Measurements from ENCODE around the gene SLC27A1. TPM values are rescaled to one million over a fixed set of nuclear protein-coding genes. Genes with fewer than 3 reads are reported as not detected.
"Not testable (repeated sequence)": the region's sequence is repeated elsewhere in the genome, so short reads cannot be mapped to it uniquely, and the experiment has no call there.

The SLC27A1 gene
- total RNA-seq, 1 donor from 2014 or later, result 19.4 TPM

DNA sequence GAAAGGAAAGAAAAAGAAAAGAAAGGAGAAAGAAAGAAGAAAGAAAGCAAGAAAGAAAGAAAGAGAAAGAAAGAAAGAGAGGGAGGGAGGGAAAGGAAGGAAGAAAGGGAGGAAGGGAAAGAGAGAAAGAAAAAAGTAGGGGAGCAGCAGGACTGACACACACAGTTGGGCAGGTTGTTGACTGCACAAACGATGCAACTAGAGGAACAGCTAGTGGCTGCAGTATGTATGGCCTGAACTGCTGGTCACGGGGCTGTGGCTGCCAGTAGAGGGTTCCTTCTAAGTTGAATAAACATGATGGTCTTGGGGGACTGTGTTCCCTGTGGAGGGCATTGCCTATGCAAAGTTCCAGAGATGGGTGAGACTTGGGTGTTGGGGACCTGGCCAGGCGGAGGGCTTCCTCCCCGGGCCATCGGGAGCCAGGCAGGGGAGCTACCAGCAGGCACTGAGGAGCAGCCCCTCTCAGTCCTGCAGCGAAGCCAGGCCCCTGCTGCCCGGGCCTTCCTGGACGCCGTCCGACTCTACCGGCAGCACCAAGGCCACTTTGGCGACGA, 68.4 kb downstream of the SLC27A1 start:
- DNase-seq (ENCODE audit: low read depth), result no peak

DNA sequence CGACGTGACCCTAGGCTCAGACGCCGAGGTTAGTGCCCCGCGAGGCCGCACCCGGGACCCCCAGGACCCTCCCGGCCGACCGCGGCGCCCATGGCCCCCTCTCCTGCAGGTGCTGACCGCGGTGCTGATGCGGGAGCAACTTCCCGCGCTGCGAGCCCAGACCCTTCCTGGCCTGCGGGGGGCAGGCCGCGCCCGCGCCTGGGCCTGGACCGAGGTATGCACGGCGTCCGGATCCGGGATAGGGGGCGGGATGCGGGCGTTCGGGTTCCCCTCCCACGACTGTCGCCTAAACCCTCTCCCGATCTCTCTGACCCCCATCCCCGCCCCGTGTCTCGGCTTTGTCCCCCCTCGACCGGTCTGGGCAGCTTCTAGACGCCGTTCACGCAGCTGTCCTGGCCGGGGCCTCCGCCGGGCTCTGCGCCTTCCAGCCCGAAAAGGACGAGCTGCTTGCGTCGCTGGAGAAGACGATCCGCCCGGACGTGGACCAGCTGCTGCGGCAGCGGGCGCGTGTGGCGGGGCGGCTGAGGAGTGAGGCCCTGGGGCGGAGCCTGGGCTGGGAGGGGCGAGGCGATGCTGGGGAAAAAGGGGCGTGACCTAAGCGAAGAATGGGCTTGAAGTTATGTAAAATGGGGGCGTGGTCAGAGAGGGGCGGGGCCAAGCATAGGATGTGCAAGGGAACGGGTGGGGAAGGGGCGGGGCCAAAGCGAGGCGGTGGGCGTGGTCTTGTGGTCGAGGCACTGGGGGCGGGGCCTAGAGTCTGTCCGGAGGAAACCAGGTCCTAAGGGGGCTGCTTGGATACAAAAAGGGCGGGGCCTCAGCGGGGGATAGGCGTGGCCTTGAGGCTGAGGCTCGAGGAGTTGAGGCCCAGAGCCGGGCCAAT, 69.2 kb downstream of the SLC27A1 start:
- DNase-seq (ENCODE audit: low read depth), result peak; percentile 71

DNA sequence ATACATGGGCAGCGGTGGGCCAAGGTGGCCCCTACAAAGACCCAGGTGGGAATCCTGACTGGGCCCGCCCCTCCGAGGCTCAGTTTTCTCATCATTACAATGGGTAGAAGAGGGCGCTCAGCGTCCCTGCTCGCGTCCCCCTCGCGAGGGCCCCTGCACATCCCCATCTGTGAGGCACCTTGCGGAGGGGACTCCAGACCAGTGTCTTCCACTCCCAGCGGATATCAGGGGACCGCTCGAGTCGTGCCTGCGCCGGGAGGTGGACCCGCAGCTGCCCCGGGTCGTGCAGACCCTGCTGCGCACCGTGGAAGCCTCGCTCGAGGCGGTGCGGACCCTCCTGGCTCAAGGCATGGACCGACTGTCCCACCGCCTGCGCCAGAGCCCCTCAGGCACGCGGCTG, 69.8 kb downstream of the SLC27A1 start:
- DNase-seq (ENCODE audit: low read depth), result no peak

DNA sequence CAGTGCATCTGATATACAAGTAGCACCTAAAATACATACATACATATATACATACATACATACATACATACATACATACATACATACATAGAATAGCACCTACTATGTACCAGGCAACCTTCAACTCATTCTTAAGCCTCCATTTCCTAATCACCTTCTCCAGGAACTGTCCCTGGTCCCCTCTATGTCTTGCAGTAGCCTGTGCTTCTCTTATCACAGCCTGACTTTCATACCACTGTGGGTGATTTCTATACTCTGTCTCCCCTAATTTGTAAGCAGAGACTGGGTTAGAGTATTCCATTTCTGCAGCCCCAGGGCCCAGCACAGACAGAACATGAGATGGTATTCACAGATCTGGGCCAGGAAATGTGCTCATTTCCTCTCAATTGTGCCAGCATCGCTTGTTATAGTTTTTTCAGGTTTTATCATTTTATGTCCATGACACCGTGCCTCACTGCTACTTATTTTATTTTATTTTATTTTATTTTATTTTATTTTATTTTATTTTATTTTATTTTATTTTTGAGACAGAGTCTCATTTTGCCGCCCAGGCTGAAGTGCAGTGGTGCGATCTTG, 70.9 kb downstream of the SLC27A1 start:
- no peak for DNase-seq (ENCODE audit: low read depth)

DNA sequence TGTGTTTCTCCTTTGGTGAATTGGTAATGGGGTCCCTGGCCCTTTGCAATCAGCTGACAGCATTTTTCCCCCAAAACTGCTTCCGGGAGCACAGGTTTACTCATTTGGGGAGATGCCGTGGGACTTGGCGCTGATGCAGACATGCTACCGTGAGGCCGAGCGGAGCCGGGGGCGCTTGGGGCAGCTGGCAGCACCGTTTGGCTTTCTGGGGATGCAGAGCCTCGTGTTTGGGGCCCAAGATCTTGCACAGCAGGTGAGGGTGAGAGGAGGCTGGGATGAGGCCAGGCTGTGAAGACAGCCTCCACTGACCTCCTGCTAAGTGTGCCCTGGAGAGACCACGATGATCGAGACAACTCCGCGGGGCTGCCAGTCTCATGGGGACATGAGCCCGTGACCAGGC, 71.7 kb downstream of the SLC27A1 start:
- no peak for DNase-seq (ENCODE audit: low read depth)

DNA sequence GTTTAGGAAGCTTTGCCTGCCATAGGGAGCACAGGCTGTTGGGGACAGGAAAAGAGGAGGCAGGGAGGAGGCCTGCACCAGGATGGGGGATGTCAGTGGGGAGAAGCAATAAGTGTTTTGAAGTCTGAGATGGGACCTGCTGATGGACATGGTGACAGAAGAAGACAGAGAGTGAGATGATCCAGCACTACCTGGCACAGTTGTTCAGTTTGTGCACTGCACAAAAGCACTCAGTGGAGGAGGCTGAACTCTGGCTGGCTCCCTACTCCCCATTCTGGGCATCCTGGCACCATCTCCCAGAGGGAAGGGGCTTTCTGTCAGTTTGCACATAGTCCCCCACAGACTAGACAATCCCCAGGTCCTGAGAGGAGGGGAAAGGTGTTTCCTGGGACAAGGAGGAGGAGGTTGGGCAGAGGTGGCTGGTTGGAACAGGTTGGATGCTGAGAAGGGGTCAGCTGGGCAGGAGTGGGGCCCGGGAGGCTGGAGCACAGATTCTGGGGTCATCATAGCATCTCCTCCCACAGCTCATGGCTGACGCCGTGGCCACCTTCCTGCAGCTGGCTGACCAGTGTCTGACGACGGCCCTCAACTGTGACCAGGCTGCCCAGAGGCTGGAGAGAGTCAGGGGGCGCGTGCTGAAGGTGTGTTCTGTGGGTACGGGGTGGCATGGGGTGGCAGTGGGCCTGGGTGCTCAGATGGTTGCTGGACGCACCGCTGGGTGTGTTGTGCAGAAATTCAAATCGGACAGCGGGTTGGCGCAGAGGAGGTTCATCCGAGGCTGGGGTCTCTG, 72.7 kb downstream of the SLC27A1 start:
- DNase-seq (ENCODE audit: low read depth), result no peak

DNA sequence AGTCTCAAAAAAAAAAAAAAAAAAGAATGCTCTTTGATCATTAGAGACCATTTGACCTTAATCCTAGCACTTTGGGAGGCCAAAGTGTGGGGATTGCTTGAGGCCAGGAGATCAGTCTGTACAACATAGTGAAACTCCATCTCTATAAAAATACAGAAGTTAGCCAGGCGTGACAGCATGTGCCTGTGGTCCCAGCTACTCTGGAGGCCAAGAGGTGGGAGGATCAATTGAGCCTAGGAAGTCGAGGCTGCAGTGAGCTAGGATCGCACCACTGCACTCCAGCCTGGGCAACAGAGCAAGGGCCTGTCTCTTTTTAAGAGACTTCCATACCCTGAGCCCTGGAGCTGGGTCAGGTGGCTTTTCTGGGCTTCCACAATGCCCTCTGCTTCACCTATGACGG, 73.7 kb downstream of the SLC27A1 start:
- no peak for DNase-seq (ENCODE audit: low read depth)

DNA sequence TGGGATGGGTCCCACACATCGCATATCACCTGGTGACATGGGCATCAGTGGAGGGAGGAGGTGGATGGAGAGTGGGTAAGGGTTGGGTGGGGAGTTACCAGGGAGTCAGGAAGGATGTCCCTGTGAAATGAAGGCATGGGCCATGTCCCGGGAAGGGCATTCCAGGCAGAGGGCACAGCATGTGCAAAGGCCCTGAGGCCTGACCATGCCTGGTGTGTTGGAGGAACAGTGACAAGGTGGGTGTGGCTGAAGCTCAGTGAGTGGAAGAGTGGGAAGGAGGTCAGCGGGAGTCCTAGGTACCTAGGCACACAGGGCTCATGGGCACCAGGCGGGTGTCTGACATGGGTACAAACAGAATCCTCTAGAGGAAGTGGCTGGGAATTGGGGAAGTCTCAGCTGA, 74.1 kb downstream of the SLC27A1 start:
- DNase-seq (ENCODE audit: low read depth), result no peak

DNA sequence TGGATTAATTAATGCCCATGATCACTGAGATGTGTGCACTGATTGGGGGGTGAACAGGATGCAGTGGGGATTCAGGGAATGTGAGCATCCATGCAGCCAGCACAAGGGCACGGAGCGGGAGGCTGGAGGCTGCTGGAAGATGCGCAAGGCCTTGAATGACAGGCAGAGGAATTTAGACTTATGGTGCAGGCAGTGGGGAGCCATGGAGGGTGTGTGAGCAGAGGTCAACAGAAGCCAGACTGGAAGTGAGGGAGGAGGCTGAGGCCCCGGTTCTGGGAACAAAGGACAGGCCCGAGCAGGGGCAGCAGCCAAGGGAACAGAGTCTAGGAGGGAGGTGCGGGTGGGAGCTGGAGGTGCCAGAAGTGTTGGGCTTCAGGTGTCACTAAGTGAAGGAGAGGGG, 77.8 kb downstream of the SLC27A1 start:
- DNase-seq (ENCODE audit: low read depth), result no peak

DNA sequence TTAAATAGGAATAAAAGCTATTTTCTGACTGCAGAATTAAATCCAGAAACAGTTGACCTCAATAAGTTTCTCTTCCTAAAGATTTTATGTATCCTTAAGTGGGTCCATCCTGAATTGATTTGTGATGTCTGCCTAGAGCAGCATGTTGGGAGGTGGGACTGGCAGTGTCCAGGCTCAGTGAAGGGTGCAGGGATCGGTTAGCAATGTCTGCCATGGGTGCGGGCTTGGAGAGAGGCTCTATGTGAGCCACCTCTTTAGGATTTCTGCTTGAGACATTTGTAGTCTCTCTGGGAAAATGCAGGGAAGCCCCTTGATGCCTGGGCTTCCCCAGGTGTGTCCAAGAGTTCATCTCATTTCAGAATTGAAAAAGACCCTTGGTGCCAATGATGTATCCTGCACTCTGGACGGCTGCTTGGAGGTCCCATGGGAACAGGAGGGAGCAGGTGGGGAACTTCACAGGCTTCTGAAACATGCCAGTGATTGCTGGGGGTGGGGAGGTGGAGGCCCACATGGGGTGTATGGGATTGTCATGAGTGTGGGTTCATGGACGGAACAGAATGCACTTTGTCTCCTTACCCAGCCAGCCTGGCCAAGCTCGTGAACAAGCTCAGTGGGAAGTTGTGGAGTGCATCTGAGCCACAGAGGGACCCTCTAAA, 78.9 kb downstream of the SLC27A1 start:
- DNase-seq (ENCODE audit: low read depth), result no peak

DNA sequence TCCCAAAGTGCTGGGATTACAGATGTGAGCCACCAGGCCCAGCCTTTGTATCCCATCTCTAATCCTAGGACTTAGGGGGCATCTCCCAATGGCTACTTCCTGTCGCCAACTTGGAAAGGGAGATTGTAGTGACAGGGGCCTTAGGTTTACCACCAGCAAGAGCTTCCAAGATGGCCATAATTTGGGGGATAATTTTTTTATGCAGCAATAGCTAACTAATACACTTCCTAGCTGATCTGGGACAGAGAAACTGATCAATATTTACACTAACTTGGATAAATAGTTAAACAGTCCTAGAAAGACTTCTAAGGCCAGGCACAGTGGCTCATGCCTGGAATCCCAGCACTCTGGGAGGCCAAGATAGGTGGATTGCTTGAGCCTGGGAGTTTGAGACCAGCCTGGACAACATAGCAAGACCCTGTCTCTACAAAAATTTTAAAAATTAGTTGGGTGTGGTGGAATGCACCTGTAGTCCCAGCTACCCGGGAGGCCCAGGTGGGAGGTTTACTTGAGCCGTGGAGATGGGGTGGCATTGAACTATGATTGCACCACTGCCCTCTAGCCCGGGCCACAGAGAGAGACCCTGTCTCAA, 79.8 kb downstream of the SLC27A1 start:
- no peak for DNase-seq (ENCODE audit: low read depth)

DNA sequence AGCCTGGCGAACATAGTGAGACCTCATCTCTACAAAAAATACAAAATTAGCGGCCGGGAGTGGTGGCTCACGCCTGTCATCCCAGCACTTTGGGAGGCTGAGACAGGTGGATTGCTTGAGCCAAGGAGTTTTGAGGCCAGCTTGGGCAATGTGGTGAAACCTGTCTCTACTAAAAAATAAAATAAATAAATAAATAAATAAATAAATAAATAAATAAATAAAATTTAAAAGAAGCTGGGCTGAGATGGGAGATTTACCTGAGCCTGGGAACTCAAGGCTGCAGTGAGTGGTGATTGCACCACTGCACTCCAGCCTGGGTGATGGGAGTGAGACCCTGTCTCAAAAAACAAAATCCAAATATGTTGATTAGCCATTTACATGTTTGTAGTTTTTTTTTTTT, 82.4 kb downstream of the SLC27A1 start:
- DNase-seq (ENCODE audit: low read depth), result not testable (repeated sequence)

DNA sequence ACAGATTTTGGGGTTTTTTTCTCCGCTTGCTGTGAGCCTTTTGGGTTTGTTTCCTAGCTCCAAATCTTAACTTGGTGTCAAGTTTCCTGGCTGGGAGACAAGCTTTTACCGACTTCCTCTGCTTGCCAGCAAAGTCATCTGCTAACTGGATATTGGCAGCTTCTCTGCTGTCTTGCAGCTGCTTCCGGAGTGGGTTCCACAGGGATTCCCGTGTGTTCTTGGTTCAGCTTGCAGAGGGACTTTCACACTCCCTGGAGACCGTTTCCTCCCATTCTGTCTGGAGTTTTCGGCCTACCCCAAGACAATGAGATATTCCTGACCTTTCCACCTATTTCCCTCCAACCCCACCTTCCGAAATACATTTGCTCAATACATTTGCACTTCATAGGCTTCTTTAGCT, 82.9 kb downstream of the SLC27A1 start:
- peak; percentile 40 for DNase-seq (ENCODE audit: low read depth)

- DNase-seq (ENCODE audit: low read depth), result no peak
These were observed 84.7 kb downstream of the SLC27A1 start for GRCh38 chr19:17554968-17555479.

DNA sequence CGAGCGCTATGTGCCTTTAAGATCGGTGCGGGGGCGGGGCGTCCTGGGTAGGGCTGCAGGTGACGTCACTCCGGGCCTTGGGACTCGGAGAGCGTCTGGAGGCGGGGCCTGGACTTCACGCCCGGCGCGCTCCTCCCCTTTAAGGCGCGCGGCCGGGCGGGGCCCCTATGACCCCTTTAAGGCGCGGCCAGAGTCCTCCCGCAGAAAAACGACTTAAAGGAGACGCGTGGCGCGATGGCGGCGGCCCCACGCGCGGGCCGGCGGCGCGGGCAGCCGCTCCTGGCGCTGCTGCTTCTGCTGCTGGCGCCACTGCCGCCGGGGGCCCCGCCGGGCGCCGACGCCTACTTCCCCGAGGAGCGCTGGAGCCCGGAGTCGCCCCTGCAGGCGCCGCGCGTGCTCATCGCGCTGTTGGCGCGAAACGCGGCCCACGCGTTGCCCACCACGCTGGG, 85.2 kb downstream of the SLC27A1 start, which contains the start of gene COLGALT1:
COLGALT1 (plus strand) TSS at position 170 of the 449 bp plus-strand sequence; CDS start at position 235, 65 bp downstream.
- peak; percentile 86 for DNase-seq (ENCODE audit: low read depth)

Other genes with a start within 250 kb of the SLC27A1 start
- gene OCEL1, start 244.3 kb upstream of the SLC27A1 start, total RNA-seq, result 4.5 TPM in 1 of 2 replicates, not detected in the other
- gene NR2F6, start 224.6 kb upstream of the SLC27A1 start, total RNA-seq, result 75.7 and 118 TPM in 2 replicates
- 0.20 TPM in 1 of 2 replicates, not detected in the other for gene USHBP1, start 205.8 kb upstream of the SLC27A1 start, total RNA-seq
- 75.3 and 119 TPM in 2 replicates for gene BABAM1, start 203.1 kb upstream of the SLC27A1 start, total RNA-seq
- gene ANKLE1, start 188.6 kb upstream of the SLC27A1 start, total RNA-seq, result 0.52 and 1.1 TPM in 2 replicates
- 11.8 and 19.4 TPM in 2 replicates for gene ABHD8, start 167.1 kb upstream of the SLC27A1 start, total RNA-seq
- gene MRPL34, start 164.7 kb upstream of the SLC27A1 start, total RNA-seq, result 54.2 and 57.8 TPM in 2 replicates
- gene DDA1, start 161.0 kb upstream of the SLC27A1 start, total RNA-seq, result 30.3 and 36.3 TPM in 2 replicates
- 5.9 and 10.3 TPM in 2 replicates for gene ANO8, start 135.7 kb upstream of the SLC27A1 start, total RNA-seq
- gene GTPBP3, start 133.0 kb upstream of the SLC27A1 start, total RNA-seq, result 19.6 and 22.4 TPM in 2 replicates
- gene PLVAP, start 93.2 kb upstream of the SLC27A1 start, total RNA-seq, result 0.10 and 0.52 TPM in 2 replicates
- 0.20 TPM in 1 of 2 replicates, not detected in the other for gene CCDC194, start 76.3 kb upstream of the SLC27A1 start, total RNA-seq
- gene BST2, start 64.9 kb upstream of the SLC27A1 start, total RNA-seq, result 101 and 183 TPM in 2 replicates
- 47.0 and 70.2 TPM in 2 replicates for gene MVB12A, start 50.5 kb upstream of the SLC27A1 start, total RNA-seq
- gene TMEM221, start 21.9 kb upstream of the SLC27A1 start, total RNA-seq, result 0.30 TPM in 1 of 2 replicates, not detected in the other
- not detected in 2 replicates for gene NXNL1, start 9.6 kb upstream of the SLC27A1 start, total RNA-seq
- gene PGLS, start 41.1 kb downstream of the SLC27A1 start, total RNA-seq, result 53.2 and 63.9 TPM in 2 replicates
- 53.9 and 75.0 TPM in 2 replicates for gene COLGALT1, start 85.1 kb downstream of the SLC27A1 start, total RNA-seq
- 0.05 TPM in 1 of 2 replicates, not detected in the other for gene UNC13A, start 217.8 kb downstream of the SLC27A1 start, total RNA-seq
- 18.1 and 43.3 TPM in 2 replicates for gene MAP1S, start 249.0 kb downstream of the SLC27A1 start, total RNA-seq